ENCODE measurements around the gene NUP188. TPM values are rescaled to one million over a fixed set of nuclear protein-coding genes. Genes with fewer than 3 reads are reported as not detected.

Gene NUP188
- total and polyA plus RNA-seq, 2 of the 13 experiments (the other 11 are each of a cell fraction or from before 2014, with no cell fraction given) = 28.0 to 38.5 TPM

- TF ChIP-seq ZUFSP (CRISPR knock-in tag; IDR thresholded peaks at IDR 0.05; ENCODE audit: borderline replicate concordance) (no peak), ZNF18 (CRISPR knock-in tag; IDR thresholded peaks at IDR 0.05; ENCODE audit: insufficient replicate concordance) (no peak), CEBPB (IDR thresholded peaks at IDR 0.05; ENCODE audit: borderline replicate concordance, low read depth, low read length) (0 out of 2 replicates have a peak, but pooled peaks have one; percentile 15), ZNF605 (CRISPR knock-in tag; IDR thresholded peaks at IDR 0.05) (peak; percentile 18; the same call in 1 of the 2 replicates), RAD21 (CRISPR knock-in tag; IDR thresholded peaks at IDR 0.05) (peak; percentile 53; the same call in 1 of the 2 replicates), PATZ1 (CRISPR knock-in tag; IDR thresholded peaks at IDR 0.05) (peak; percentile 87), U2AF1 (optimal IDR thresholded peaks at IDR 0.05; ENCODE audit: low read depth, low read length) (no peak), PTBP1 (IDR thresholded peaks at IDR 0.05; ENCODE audit: low read depth, low read length, poor library complexity, severe bottlenecking) (no peak), ZNF414 (CRISPR knock-in tag; IDR thresholded peaks at IDR 0.05) (peak; percentile 90; the same call in 1 of the 2 replicates), KAT7 (CRISPR knock-in tag; IDR thresholded peaks at IDR 0.05; ENCODE audit: borderline replicate concordance) (peak; percentile 94; the same call in 1 of the 2 replicates), MAF1 (CRISPR knock-in tag; IDR thresholded peaks at IDR 0.05; ENCODE audit: borderline replicate concordance) (peak; percentile 58; the same call in 1 of the 2 replicates), STAT6 (CRISPR knock-in tag; IDR thresholded peaks at IDR 0.05; ENCODE audit: borderline replicate concordance) (no peak), ZNF335 (CRISPR knock-in tag; IDR thresholded peaks at IDR 0.05) (peak; percentile 65; the same call in 1 of the 2 replicates), ZBTB4 (CRISPR knock-in tag; IDR thresholded peaks at IDR 0.05; ENCODE audit: borderline replicate concordance) (no peak), ZNF549 (CRISPR knock-in tag; IDR thresholded peaks at IDR 0.05) (no peak)
Measured at GRCh38 chr9:128947527-128948301, at the start of gene NUP188, which contains the start of gene DOLK (continued).

Data from HepG2 (cell line).